GM23338 (cell line): ENCODE data around the gene SNX8. TPM values are rescaled to one million over a fixed set of nuclear protein-coding genes. Genes with fewer than 3 reads are reported as not detected.

Source experiments
- ATAC-seq: fragments of 200-7000 bp; cut with Tn5 transposase; 3 replicates; pipeline ENCODE4 v1.9.1; 2020
- DNase-seq: peaks from one replicate; pipeline ENCODE4 v3.0.0-alpha.2; 2015; ENCODE audit warnings: low spot score
- H2AFZ ChIP-seq: fragments of 200-600 bp; sonication (generic); 2 replicates; pipeline ENCODE4 v1.8.0; 2016; ENCODE audit warnings: antibody characterized with exemption, mild to moderate bottlenecking, moderate library complexity
- H3F3A ChIP-seq: fragments of 200-600 bp; sonication (generic); replicated peaks from 2 replicates; pipeline ENCODE4 v1.8.0; 2017; ENCODE audit warnings: antibody characterized with exemption, mixed run types, low read depth
- H3K27ac ChIP-seq: fragments of 200-600 bp; sonication (generic); 2 replicates; pipeline ENCODE4 v1.6.1; 2016; ENCODE audit warnings: low read depth
- H3K27me3 ChIP-seq: fragments of 200-600 bp; sonication (generic); 2 replicates; pipeline ENCODE4 v1.8.0; 2016; ENCODE audit warnings: mild to moderate bottlenecking, mixed run types, moderate library complexity; ENCODE audit not compliant: insufficient read depth
- H3K36me3 ChIP-seq: fragments of 200-600 bp; sonication (generic); 2 replicates; pipeline ENCODE4 v1.8.0; 2016; ENCODE audit warnings: mild to moderate bottlenecking; ENCODE audit not compliant: insufficient read depth
- H3K4me1 ChIP-seq: fragments of 200-600 bp; sonication (generic); 2 replicates; pipeline ENCODE4 v1.8.0; 2016; ENCODE audit warnings: mild to moderate bottlenecking, moderate library complexity; ENCODE audit not compliant: insufficient read depth
- H3K4me2 ChIP-seq: fragments of 200-600 bp; sonication (generic); 2 replicates; pipeline ENCODE4 v1.7.1; 2017; ENCODE audit warnings: mixed run types
- H3K4me3 ChIP-seq: fragments of 200-600 bp; sonication (generic); 2 replicates; pipeline ENCODE4 v1.6.1; 2016; ENCODE audit warnings: mixed run types
- H3K79me2 ChIP-seq: fragments of 200-600 bp; sonication (generic); replicated peaks from 2 replicates; pipeline ENCODE4 v1.8.0; 2017; ENCODE audit warnings: mild to moderate bottlenecking; ENCODE audit not compliant: insufficient read depth
- H3K9me2 ChIP-seq: fragments of 200-600 bp; sonication (generic); 2 replicates; pipeline ENCODE4 v1.8.0; 2017; ENCODE audit not compliant: insufficient read depth
- H4K20me1 ChIP-seq: fragments of 200-600 bp; sonication (generic); replicated peaks from 2 replicates; pipeline ENCODE4 v1.8.0; 2017; ENCODE audit warnings: mild to moderate bottlenecking; ENCODE audit not compliant: insufficient read depth
- H3K27ac Mint-ChIP-seq: 2 replicates; pipeline ENCODE4 v1.8.0; 2020; ENCODE audit warnings: inconsistent platforms, mild to moderate bottlenecking, moderate library complexity, mixed read lengths
- H3K27me3 Mint-ChIP-seq: 3 replicates; pipeline ENCODE4 v1.8.0; 2022; ENCODE audit warnings: low read depth, mild to moderate bottlenecking, moderate library complexity, mixed read lengths, inconsistent platforms; ENCODE audit not compliant: insufficient read depth, poor library complexity
- H3K36me3 Mint-ChIP-seq: 3 replicates; pipeline ENCODE4 v1.8.0; 2021; ENCODE audit warnings: low read depth, mild to moderate bottlenecking, inconsistent platforms, moderate library complexity, mixed read lengths
- H3K4me1 Mint-ChIP-seq: 3 replicates; pipeline ENCODE4 v1.8.0; 2020; ENCODE audit warnings: mild to moderate bottlenecking, inconsistent platforms, mixed read lengths
- H3K4me3 Mint-ChIP-seq: 3 replicates; pipeline ENCODE4 v1.8.0; 2021; ENCODE audit warnings: moderate library complexity, mild to moderate bottlenecking, inconsistent platforms, mixed read lengths
- H3K9me3 Mint-ChIP-seq: 3 replicates; pipeline ENCODE4 v1.8.0; 2020; ENCODE audit warnings: moderate library complexity, mild to moderate bottlenecking, inconsistent platforms, mixed read lengths
- EZH2phosphoT487 ChIP-seq: fragments of 200-600 bp; sonication (generic); IDR thresholded peaks from one replicate; pipeline ENCODE4 v1.8.1; 2018; ENCODE audit warnings: antibody characterized with exemption; ENCODE audit not compliant: unreplicated experiment
- POLR2AphosphoS5 ChIP-seq: IDR thresholded peaks from 2 replicates; pipeline ENCODE4 v1.6.1; 2016; ENCODE audit warnings: antibody characterized with exemption, low read depth
- REST ChIP-seq: IDR thresholded peaks from one replicate; pipeline ENCODE4 v1.6.1; 2018; ENCODE audit warnings: antibody characterized with exemption; ENCODE audit not compliant: unreplicated experiment
- STAT1 ChIP-seq: IDR thresholded peaks from one replicate; pipeline ENCODE4 v1.6.1; 2016; ENCODE audit warnings: antibody characterized with exemption; ENCODE audit not compliant: unreplicated experiment
- ZNF114 ChIP-seq: fragments of 250-450 bp; sonication (Bioruptor Pico); IDR thresholded peaks from 2 replicates; pipeline ENCODE4 v1.5.0; 2020; ENCODE audit warnings: mild to moderate bottlenecking, moderate library complexity
- ZNF462 ChIP-seq: fragments of 250-450 bp; sonication (Bioruptor Pico); IDR thresholded peaks from 2 replicates; pipeline ENCODE4 v1.5.0; 2020; ENCODE audit warnings: mild to moderate bottlenecking, moderate library complexity
- polyA plus RNA-seq: library from polyadenylated mRNA; unstranded; fragments of >200 nt; fragmentation: Nextera tagmentation; extraction: Ambion mirVana; gene quantifications from 2 replicates; pipeline ENCODE4 v1.2.1, GENCODE V29; 2016
- total RNA-seq: library from RNA; depleted of rRNA; stranded (reverse); fragments of >200 nt; shearing (Covaris generic); gene quantifications from 2 replicates; pipeline ENCODE4 v1.2.3, GENCODE V29; 2014
- TF ChIP-seq, protein P1 (sequence below), 2 experiments: fragments of 200-600 bp in 1 of 2; sonication (generic) in 1 of 2; conservative IDR thresholded peaks; 2 replicates each; pipeline versions ENCODE4 v1.5.1 to v1.6.1; 2016 to 2017; ENCODE audit warnings: antibody characterized with exemption in 2 of 2, low read depth in 2 of 2, mild to moderate bottlenecking in 2 of 2, moderate library complexity in 1 of 2

The SNX8 gene
- total and polyA plus RNA-seq, 2 experiments from 2014 or later, result 44.3 to 50.9 TPM

DNA sequence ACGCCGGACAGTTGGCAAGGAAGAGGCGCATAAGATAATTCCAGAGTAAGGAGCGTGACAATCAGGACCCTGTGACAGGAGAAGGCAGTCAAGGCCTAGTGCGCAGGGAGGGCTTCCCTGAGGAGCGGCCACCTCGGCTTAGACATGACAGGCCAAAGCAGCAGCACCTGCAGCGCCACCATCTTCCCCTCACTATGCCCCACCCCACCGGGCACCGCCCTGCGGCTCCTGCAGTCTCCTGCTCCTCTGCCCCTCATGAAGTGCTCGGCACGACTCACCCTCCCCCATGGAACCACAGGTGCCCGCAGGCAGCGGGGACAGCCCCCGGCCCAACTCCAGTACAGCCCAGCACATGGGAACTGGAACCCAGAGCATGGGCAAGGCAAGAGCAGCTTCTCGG, 93.3 kb downstream of the SNX8 start:
- Histone ChIP-seq H3K27me3 (no peaks in the 10 kb centered on the region), H3K4me1 (no peaks in the 10 kb centered on the region), H3K36me3 (peaks cover 12% of the 10 kb centered on the region; the same call in 1 of the 2 replicates), H2AFZ (no peak overlapping the region), H3F3A (no peaks in the 10 kb centered on the region), H3K9me2 (no peaks in the 10 kb centered on the region), H3K79me2 (peaks cover 34% of the 10 kb centered on the region), H3K4me2 (no peak overlapping the region), H4K20me1 (peaks cover 6% of the 10 kb centered on the region), H3K27ac (no peak overlapping the region), H3K4me3 (no peak overlapping the region)
- no peaks in the 10 kb centered on the region for H3K4me1 Mint-ChIP-seq
- DNase-seq (no peak), ATAC-seq (no peak)
- peaks cover 8% of the 10 kb centered on the region for H3K27me3 Mint-ChIP-seq
- no peaks in the 10 kb centered on the region for H3K9me3 Mint-ChIP-seq
- H3K36me3 Mint-ChIP-seq, result peaks cover 67% of the 10 kb centered on the region
- no peak overlapping the region for H3K27ac Mint-ChIP-seq
- no peak for TF ChIP-seq STAT1
- no peak for TF ChIP-seq EZH2phosphoT487
- no peak for TF ChIP-seq POLR2AphosphoS5
- TF ChIP-seq, protein P1, sequence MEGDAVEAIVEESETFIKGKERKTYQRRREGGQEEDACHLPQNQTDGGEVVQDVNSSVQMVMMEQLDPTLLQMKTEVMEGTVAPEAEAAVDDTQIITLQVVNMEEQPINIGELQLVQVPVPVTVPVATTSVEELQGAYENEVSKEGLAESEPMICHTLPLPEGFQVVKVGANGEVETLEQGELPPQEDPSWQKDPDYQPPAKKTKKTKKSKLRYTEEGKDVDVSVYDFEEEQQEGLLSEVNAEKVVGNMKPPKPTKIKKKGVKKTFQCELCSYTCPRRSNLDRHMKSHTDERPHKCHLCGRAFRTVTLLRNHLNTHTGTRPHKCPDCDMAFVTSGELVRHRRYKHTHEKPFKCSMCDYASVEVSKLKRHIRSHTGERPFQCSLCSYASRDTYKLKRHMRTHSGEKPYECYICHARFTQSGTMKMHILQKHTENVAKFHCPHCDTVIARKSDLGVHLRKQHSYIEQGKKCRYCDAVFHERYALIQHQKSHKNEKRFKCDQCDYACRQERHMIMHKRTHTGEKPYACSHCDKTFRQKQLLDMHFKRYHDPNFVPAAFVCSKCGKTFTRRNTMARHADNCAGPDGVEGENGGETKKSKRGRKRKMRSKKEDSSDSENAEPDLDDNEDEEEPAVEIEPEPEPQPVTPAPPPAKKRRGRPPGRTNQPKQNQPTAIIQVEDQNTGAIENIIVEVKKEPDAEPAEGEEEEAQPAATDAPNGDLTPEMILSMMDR (conservative IDR thresholded peaks at IDR 0.05; ENCODE audit: low read depth in 2 of 2), result no peak
- TF ChIP-seq ZNF114 (CRISPR knock-in tag), result no peak
- H3K4me3 Mint-ChIP-seq, result no peak overlapping the region

- Histone ChIP-seq H3K79me2 (peaks cover 32% of the 10 kb centered on the region), H3K27me3 (no peaks in the 10 kb centered on the region), H3K4me1 (no peaks in the 10 kb centered on the region), H3K27ac (no peak overlapping the region), H3K4me2 (no peak overlapping the region), H2AFZ (no peak overlapping the region), H3K9me2 (no peaks in the 10 kb centered on the region), H3K36me3 (peaks cover 13% of the 10 kb centered on the region; the same call in 1 of the 2 replicates), H3K4me3 (no peak overlapping the region), H4K20me1 (peaks cover 6% of the 10 kb centered on the region), H3F3A (no peaks in the 10 kb centered on the region)
- no peaks in the 10 kb centered on the region for H3K9me3 Mint-ChIP-seq
- H3K27me3 Mint-ChIP-seq, result peaks cover 11% of the 10 kb centered on the region
- no peak overlapping the region for H3K27ac Mint-ChIP-seq
- ATAC-seq, result no peak
- no peak for DNase-seq
- peaks cover 67% of the 10 kb centered on the region for H3K36me3 Mint-ChIP-seq
- no peaks in the 10 kb centered on the region for H3K4me1 Mint-ChIP-seq
- H3K4me3 Mint-ChIP-seq, result no peak overlapping the region
- TF ChIP-seq POLR2AphosphoS5, result no peak
- TF ChIP-seq ZNF114 (CRISPR knock-in tag), result no peak
- no peak for TF ChIP-seq EZH2phosphoT487
- TF ChIP-seq REST, result no peak
- no peak for TF ChIP-seq STAT1
- TF ChIP-seq ZNF462 (CRISPR knock-in tag), result no peak
- TF ChIP-seq, protein P1 (conservative IDR thresholded peaks at IDR 0.05; ENCODE audit: low read depth in 2 of 2), result no peak
Observed at GRCh38 chr7:2220506-2220905, 93.7 kb downstream of the SNX8 start.
